Smooth muscle cell of trachea (primary cell): ENCODE measurements around the gene TRA2A. TPM values are rescaled to one million over a fixed set of nuclear protein-coding genes. Genes with fewer than 3 reads are reported as not detected.

Experiments
- total RNA-seq: library from RNA; depleted of rRNA; stranded (reverse); fragments of >200 nt; gene quantifications from 2 replicates; pipeline ENCODE4 v1.2.1, GENCODE V29; 2014

TRA2A gene
- 17.2 and 37.1 TPM in 2 replicates for total RNA-seq

GRCh38 chr7:23531794-23532489, at the start of gene TRA2A:
TRA2A (minus strand) TSS chr7:23531981; CDS start chr7:23531824, 157 bp downstream.

GRCh38 chr7:23470330-23471105, 61.3 kb downstream of the TRA2A start, which contains the start of gene IGF2BP3:
IGF2BP3 (minus strand) TSS chr7:23470491; CDS start chr7:23470110, 381 bp downstream.

Other genes with a start within 250 kb of the TRA2A start
- gene MALSU1, start 232.6 kb downstream of the TRA2A start, total RNA-seq: 71.1 and 85.7 TPM in 2 replicates
- gene IGF2BP3, start 61.5 kb downstream of the TRA2A start, total RNA-seq: 32.0 and 35.1 TPM in 2 replicates
- 6.3 and 8.4 TPM in 2 replicates for gene CCDC126, start 65.4 kb upstream of the TRA2A start, total RNA-seq
- 1.6 and 2.8 TPM in 2 replicates for gene FAM221A, start 148.2 kb upstream of the TRA2A start, total RNA-seq
- 0.33 TPM in 1 of 2 replicates, not detected in the other for gene STK31, start 178.2 kb upstream of the TRA2A start, total RNA-seq